Measurements from ENCODE around the gene CAPN7.
"Not testable (repeated sequence)": the region's sequence is repeated elsewhere in the genome, so short reads cannot be mapped to it uniquely, and the experiment has no call there.

CAPN7 gene

DNA sequence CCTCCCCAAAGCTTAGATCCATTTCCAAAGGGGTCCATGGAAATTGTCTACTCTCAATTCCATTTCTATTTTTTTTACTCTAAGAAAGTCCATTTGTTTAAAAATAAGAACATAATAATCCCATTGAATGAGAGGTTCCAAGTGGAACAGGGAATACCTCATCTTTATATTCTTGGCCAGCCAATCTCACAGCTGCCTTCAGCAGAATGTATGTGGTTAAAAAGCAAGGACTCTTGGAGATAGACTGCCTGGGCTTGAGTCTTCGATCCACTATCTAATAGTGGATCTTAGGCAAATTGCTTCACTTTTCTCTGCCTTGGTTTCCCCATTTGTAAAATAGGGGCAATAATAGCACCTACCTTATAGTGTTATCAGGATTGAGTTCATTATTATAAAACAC is 24.5 kb upstream of the CAPN7 start:
- no peak for DNase-seq (ENCODE audit: low read depth)
- H3K4me3 ChIP-seq (ENCODE audit: low read depth, low read length): no peak overlapping the region
- TF ChIP-seq, protein P1, sequence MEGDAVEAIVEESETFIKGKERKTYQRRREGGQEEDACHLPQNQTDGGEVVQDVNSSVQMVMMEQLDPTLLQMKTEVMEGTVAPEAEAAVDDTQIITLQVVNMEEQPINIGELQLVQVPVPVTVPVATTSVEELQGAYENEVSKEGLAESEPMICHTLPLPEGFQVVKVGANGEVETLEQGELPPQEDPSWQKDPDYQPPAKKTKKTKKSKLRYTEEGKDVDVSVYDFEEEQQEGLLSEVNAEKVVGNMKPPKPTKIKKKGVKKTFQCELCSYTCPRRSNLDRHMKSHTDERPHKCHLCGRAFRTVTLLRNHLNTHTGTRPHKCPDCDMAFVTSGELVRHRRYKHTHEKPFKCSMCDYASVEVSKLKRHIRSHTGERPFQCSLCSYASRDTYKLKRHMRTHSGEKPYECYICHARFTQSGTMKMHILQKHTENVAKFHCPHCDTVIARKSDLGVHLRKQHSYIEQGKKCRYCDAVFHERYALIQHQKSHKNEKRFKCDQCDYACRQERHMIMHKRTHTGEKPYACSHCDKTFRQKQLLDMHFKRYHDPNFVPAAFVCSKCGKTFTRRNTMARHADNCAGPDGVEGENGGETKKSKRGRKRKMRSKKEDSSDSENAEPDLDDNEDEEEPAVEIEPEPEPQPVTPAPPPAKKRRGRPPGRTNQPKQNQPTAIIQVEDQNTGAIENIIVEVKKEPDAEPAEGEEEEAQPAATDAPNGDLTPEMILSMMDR (IDR thresholded peaks at IDR 0.05; ENCODE audit: low read depth, low read length, missing control alignments): no peak

DNA sequence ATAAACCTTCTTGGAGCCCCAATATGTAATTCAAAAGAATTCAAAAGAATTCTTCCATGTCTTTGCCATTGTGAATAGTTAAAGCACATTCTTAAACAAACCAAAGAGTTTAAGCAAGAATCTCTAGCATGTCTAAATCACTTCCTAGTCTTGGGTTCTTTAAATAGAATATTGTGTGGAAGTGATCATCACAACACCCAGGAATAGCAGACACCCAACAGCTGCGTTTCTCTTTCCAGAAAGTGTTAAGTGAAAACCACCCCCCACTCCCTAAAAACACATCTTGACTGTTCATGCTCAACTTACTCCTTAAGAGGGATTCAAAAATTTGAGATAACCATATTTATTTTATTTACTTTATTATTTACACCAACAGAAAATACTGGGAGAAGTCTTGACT is 24.1 kb upstream of the CAPN7 start:
- H3K4me3 ChIP-seq (ENCODE audit: low read depth, low read length): no peak overlapping the region
- no peak for DNase-seq (ENCODE audit: low read depth)
- TF ChIP-seq, protein P1 (IDR thresholded peaks at IDR 0.05; ENCODE audit: low read depth, low read length, missing control alignments): no peak

DNA sequence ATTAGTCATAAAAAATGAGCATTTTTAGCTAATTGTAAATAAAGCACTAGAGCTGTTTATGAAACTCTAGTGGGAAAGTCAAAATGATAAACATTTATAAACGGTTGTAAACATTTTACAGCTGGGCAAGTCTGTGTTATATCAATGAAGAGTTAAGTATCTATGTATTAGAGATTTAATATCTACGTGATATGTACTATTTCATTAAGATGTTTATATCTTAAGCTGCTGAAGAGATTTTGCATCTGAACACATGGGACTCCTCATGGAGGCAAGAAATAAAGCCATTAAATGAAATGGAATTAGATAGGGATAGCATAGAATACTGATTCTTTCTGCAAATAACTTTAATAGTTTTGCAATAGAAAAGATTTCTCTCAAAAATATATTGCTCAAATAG is 23.0 kb upstream of the CAPN7 start:
- TF ChIP-seq, protein P1 (IDR thresholded peaks at IDR 0.05; ENCODE audit: low read depth, low read length, missing control alignments): no peak
- DNase-seq (ENCODE audit: low read depth): no peak
- H3K4me3 ChIP-seq (ENCODE audit: low read depth, low read length): no peak overlapping the region

DNA sequence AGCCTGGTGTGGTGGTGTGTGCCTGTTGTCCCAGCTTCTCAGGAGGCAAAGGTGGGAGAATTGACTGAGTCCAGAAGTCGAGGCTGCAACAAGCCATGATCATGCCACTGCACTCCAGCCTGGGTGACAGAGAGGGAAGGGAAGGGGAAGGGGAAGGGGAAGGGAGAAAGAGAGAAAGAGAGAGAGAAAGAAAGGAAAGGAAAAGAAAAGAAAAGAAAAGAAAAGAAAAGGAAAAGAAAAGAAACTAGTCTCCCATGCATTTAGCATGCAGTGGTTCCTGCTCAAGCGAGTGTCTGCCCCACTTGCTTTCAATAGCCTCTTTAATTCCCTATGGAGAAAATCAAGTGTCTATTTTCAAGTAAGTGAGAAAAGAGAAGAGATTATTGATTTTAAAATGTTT is 20.6 kb upstream of the CAPN7 start:
- no peak for DNase-seq (ENCODE audit: low read depth)
- TF ChIP-seq, protein P1 (IDR thresholded peaks at IDR 0.05; ENCODE audit: low read depth, low read length, missing control alignments): no peak
- H3K4me3 ChIP-seq (ENCODE audit: low read depth, low read length): no peak overlapping the region

DNA sequence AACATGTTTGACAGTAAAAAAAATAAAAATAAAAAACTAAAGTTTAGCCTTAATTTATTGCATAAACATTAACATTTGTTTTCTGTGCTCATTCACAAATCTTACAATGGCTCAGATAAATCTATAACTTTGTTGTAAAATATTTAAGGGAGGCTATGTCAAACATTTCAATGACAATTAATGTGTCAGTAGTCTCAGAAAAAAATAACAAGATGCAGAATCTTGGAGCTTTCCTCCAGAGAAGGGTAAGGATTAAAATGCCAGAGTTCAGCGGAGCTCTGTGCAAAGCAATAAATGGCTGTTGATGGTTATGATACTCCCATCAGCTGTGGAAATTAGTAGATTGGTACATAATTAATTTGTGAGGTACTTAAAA is 20.0 kb upstream of the CAPN7 start:
- DNase-seq (ENCODE audit: low read depth): no peak
- no peak overlapping the region for H3K4me3 ChIP-seq (ENCODE audit: low read depth, low read length)
- TF ChIP-seq, protein P1 (IDR thresholded peaks at IDR 0.05; ENCODE audit: low read depth, low read length, missing control alignments): no peak

DNA sequence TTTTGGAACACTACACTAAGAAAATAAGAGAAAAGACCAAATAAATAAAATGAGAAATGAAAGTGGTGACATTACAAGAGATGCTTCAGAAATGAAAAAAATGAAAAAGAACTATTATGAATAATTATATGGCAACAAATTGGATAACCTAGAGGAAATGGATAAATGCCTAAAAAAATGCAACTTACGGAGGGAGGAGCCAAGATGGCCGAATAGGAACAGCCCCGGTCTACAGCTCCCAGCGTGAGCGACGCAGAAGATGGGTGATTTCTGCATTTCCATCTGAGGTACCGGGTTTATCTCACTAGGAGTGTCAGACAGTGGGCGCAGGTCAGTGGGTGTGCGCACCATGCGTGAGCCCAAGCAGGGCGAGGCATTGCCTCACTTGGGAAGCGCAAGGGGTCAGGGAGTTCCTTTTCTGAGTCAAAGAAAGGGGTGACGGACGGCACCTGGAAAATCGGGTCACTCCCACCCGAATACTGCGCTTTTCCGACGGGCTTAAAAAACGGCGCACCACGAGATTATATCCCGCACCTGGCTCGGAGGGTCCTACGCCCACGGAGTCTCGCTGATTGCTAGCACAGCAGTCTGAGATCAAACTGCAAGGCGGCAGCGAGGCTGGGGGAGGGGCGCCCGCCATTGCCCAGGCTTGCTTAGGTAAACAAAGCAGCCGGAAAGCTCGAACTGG is 19.4 kb upstream of the CAPN7 start:
- DNase-seq (ENCODE audit: low read depth); H3K4me3 ChIP-seq (ENCODE audit: low read depth, low read length): not testable (repeated sequence)

DNA sequence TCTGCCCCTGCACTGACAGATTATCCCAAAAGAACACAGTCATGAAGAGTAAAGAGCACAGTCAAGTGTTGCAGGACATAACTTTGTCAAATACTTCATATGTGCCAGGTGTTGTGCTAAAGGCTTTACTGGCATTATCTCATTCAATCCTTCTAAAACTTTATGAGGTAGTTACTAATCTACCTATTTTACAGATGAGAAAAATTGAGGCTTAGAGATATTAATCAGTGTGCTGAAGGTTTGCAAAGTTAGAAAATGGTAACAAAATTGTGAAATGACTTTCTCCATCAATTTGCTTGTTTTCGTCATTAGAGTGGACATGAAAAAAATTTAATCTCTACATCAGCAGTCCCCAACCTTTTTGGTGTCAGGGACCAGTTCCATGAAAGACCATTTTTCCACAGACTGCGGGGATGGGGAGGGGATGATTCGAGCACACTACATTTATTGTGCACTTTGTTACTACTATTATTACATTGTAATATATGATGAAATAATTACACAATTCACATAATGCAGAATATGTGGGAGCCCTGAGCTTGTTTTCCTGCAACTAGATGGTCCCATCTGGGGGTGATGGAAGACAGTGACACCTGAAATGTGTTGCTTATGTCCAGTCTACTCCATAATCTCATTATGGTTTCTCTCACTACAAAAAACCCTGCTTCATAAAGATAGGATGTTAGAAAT is 8.6 kb upstream of the CAPN7 start:
- no peak for DNase-seq (ENCODE audit: low read depth)
- H3K4me3 ChIP-seq (ENCODE audit: low read depth, low read length): no peak overlapping the region
- TF ChIP-seq, protein P1 (IDR thresholded peaks at IDR 0.05; ENCODE audit: low read depth, low read length, missing control alignments): no peak

Measured in GM12864 (cell line).